IPS DF 4.7 (cell line): Measurements from ENCODE around the gene MPC1.
"Not testable (repeated sequence)": the region's sequence is repeated elsewhere in the genome, so short reads cannot be mapped to it uniquely, and the experiment has no call there.

ENCODE experiments used
- DNase-seq: peaks from one replicate; pipeline ENCODE4 v3.0.0-alpha.2; 2013; ENCODE audit warnings: low spot score; ENCODE audit errors: extremely low read depth

The MPC1 gene

GRCh38 chr6:166345672-166346071 lies 37.1 kb downstream of the MPC1 start:
- DNase-seq, result not testable (repeated sequence)

GRCh38 chr6:166344921-166345320 lies 37.8 kb downstream of the MPC1 start:
- DNase-seq, result not testable (repeated sequence)

GRCh38 chr6:166344240-166344639 lies 38.5 kb downstream of the MPC1 start:
- DNase-seq, result no peak

- no peak for DNase-seq
Measured at GRCh38 chr6:166343150-166343487, 39.6 kb downstream of the MPC1 start.

GRCh38 chr6:166342349-166343149 lies 40.2 kb downstream of the MPC1 start, which contains the start of gene SFT2D1:
TSS of gene SFT2D1 (minus strand) at chr6:166342545. CDS start at chr6:166342481, 64 bp downstream.
- DNase-seq, result no peak

GRCh38 chr6:166341977-166342348 lies 40.8 kb downstream of the MPC1 start:
- DNase-seq, result no peak

GRCh38 chr6:166341464-166341863 lies 41.3 kb downstream of the MPC1 start:
- DNase-seq, result no peak

- no peak for DNase-seq
Measured at GRCh38 chr6:166338854-166339253, 43.9 kb downstream of the MPC1 start.

GRCh38 chr6:166336847-166337246 lies 45.9 kb downstream of the MPC1 start:
- no peak for DNase-seq

- DNase-seq, result no peak
Measured at GRCh38 chr6:166335378-166336302, 47.1 kb downstream of the MPC1 start.

GRCh38 chr6:166334878-166335277 lies 47.9 kb downstream of the MPC1 start:
- no peak for DNase-seq

GRCh38 chr6:166333172-166333995 lies 49.4 kb downstream of the MPC1 start:
- no peak for DNase-seq

- DNase-seq, result no peak
Measured at GRCh38 chr6:166331503-166332415, 51.0 kb downstream of the MPC1 start.

GRCh38 chr6:166330612-166331011 lies 52.1 kb downstream of the MPC1 start:
- DNase-seq, result peak; percentile 64

- DNase-seq, result no peak
Measured at GRCh38 chr6:166325383-166326042, 57.2 kb downstream of the MPC1 start.

GRCh38 chr6:166323395-166323794 lies 59.3 kb downstream of the MPC1 start:
- no peak for DNase-seq

- DNase-seq, result no peak
Measured at GRCh38 chr6:166318649-166319600, 63.8 kb downstream of the MPC1 start.

- DNase-seq, result no peak
Measured at GRCh38 chr6:166318227-166318626, 64.5 kb downstream of the MPC1 start.
